IMR-90 (cell line): ENCODE data around the gene MAGI1.

Experiments used
- CTCF ChIP-seq: conservative IDR thresholded peaks from 2 replicates; pipeline ENCODE4 v1.5.1; 2012; ENCODE audit warnings: mild to moderate bottlenecking, low read depth, low read length, improper control_type of control experiment
- FOS ChIP-seq: fragments of 150-350 bp; IDR thresholded peaks from 2 replicates; pipeline ENCODE4 v1.6.1; 2016; ENCODE audit warnings: low read depth, low read length
- RAD21 ChIP-seq: IDR thresholded peaks from 2 replicates; pipeline ENCODE4 v1.6.1; 2012; ENCODE audit warnings: low read length, improper control_type of control experiment
- SMC3 ChIP-seq: fragments of 150-350 bp; IDR thresholded peaks from 2 replicates; pipeline ENCODE4 v1.6.1; 2016; ENCODE audit warnings: low read depth, mild to moderate bottlenecking, antibody characterized with exemption, low read length, moderate library complexity
- USF2 ChIP-seq: fragments of 150-350 bp; IDR thresholded peaks from 2 replicates; pipeline ENCODE4 v1.6.1; 2017; ENCODE audit warnings: mild to moderate bottlenecking, antibody characterized with exemption, low read length, low read depth

GRCh38 chr3:65677486-65678010, 361.2 kb downstream of the MAGI1 start:
- TF ChIP-seq CTCF (no peak), USF2 (no peak), RAD21 (no peak), FOS (no peak), SMC3 (no peak)
